ENCODE measurements around the gene ZMYND15. TPM values are rescaled to one million over a fixed set of nuclear protein-coding genes. Genes with fewer than 3 reads are reported as not detected.

Gene ZMYND15
- total RNA-seq, 1 donor from 2014 or later, result not detected

DNA sequence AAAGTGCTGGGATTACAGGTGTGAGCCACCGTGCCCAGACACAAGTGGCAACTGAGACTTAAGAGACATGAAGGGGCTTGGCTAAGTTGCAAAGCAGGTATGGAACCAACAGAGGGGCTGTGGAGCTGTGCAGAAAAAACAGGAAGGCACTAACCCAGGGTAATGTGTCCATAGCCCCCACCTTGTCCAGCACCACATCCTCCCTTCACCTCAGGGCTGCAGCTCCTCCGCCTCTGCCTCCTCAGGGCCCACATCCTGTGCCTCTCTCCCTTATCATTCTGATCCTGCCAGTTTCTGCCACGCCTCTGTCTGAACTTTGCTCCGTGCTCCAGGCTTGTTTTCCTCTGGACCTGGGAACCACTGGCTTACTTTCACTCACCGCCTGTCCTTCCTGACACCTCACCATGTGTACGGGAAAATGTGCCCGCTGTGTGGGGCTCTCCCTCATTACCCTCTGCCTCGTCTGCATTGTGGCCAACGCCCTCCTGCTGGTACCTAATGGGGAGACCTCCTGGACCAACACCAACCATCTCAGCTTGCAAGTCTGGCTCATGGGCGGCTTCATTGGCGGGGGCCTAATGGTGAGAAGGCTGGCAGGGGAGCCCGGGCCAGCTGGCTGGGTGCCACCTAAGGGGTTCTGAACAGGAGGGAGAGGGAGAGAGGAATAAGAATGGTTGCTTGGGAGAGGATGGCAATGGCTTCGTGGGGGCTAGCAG lies 32.0 kb downstream of the ZMYND15 start, which contains the start of gene TM4SF5:
TM4SF5 (plus strand) TSS at position 368 of the 716 bp plus-strand sequence; CDS start at position 405, 37 bp downstream.
- DNase-seq, result no peak
- ATAC-seq (ENCODE audit: poor library complexity), result peak; percentile 27
- intact Hi-C loops (cut with DNase I), result no loop called here

DNA sequence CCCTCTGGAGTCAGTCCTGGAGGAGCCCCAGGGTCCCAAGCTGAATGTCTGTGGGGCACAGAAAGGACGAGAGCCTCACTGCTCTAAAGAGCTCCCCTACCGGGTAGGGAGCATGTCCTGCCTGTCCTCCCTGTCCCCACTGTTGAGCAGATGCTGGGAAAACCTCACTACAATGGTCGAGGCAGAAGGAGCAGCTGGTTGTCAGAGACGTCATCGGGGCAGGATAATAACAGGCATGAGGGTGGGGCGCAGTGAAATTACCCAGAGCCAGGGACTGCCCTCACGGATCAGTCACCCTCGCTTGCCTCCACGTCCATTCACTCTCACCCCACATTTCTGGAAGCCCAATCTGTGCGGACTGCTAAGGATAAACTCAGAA lies 32.6 kb downstream of the ZMYND15 start:
- intact Hi-C loops (cut with DNase I), result no loop called here
- DNase-seq (no peak), ATAC-seq (ENCODE audit: poor library complexity) (no peak)

DNA sequence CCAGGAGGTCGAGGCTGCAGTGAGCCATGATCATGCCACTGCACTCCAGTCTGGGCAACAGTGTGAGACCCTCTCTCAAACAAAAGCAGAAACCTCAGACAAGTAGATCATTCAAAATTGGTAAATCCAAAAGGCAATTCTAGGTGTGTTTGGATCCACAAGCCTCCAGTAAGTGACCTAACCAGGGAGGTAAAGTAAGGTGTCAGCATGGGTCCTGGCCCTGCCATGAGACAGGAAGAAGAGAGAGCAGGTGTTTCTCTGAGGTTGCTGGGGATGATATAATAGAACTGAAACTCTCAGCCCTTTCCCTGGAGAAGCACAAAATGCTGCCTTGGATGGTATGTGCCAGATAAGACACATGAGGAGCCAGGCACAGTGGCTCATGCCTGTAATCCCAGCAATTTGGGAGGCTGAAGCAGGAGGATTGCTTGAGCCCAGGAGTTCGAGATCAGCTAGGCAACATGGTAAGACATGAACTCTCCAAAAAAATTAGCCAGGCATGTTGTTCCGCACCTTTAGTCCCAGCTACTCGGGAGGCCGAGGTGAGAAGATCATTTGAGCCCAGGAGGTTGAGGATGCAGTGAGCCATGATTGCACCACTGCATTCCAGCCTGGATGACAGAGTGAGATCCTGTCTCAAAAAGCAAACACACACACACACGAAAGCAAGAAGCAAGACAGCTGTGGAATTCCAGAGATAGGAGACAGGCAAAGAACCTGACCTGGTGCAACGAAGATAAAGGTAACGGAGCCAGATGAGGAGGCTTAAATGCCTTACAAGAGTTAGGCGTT lies 38.5 kb downstream of the ZMYND15 start:
- intact Hi-C loops (cut with DNase I), result no loop called here
- ATAC-seq (ENCODE audit: poor library complexity), result no peak

DNA sequence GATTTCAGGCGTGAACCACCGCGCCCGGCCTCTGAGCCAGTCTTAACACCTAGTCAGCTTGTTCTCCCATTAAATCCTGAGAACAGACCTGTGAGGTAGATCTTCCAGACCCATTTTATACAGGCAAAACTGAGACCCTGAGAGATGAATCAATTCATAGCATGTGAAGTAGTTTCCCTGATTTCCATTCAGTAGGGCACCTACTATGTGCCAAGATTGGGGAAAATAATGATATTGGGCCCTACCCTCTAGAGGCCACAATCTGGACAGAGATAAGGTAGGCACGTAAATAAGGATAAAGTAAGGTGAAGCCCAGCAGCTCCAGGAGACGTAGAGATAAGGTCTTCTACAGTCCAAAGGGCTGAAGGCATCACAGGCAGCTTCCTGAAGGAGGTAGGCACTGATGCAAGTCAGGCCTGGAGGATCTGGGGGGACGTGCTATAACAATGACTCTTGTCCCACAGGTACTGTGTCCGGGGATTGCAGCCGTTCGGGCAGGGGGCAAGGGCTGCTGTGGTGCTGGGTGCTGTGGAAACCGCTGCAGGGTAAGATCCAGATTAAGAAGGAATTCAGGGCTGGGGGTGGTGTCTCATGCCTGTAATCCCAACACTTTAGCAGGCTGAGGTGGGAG lies 40.8 kb downstream of the ZMYND15 start:
- DNase-seq, result no peak
- ATAC-seq (ENCODE audit: poor library complexity), result no peak
- intact Hi-C loops (cut with DNase I), result loop anchor here (10.0 kb wide), 1 partner anchor 46 kb away; the partner anchor contains the start of genes CXCL16, MED11 and ZMYND15

More for the DNA sequence above, 38.5 kb downstream of the ZMYND15 start:
- no peak for DNase-seq

- intact Hi-C loops (cut with DNase I), result loop anchor here (10.0 kb wide), 1 partner anchor 48 kb away; the partner anchor contains the start of genes CXCL16, MED11 and ZMYND15
- no peak for ATAC-seq (ENCODE audit: poor library complexity)
Observed at GRCh38 chr17:4782652-4783051, 43.0 kb downstream of the ZMYND15 start.

DNA sequence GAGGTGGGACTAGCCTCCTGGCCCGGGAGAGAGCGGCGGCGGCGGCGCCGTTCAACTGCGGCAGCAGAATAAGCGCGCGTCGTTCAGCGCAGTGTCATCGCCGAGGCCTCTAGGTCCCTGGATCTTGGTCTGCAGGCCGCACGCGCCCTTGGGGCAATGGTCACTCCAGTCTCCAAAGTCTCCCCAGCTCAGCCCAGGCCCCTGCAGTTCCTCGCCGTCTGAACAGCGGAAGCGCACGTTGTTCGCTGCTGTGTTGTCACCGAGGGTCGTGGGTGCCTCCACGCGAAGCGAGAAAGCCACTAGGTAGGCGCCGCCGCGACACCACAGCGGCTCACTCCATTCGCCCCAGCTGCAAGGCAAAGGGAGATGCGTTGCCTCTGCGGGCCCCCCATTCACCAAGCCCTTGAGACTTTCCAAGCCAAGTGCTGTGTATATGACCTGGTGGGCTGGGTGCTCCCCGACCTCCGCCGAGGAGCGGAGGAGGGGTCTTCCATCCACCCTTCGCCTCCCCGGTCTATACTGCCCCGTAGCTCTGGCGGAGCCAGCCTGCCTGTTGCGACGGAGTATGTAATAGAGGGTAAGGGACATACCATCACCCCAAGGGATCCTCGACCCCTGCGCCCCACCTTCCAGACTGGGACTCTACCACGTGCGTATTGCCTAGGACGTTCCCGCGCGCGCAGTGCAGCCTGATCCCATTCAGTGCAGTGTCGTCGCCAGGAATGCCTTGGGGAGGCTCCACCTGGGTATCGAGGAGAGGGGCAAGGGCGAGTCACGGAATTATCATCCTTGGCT lies 45.9 kb downstream of the ZMYND15 start:
- intact Hi-C loops (cut with DNase I), result loop anchor here (2.0 to 10.0 kb wide), 2 partner anchors 51 to 103 kb away; partner anchors contain the start of genes CXCL16, MED11 and ZMYND15
- ATAC-seq (ENCODE audit: poor library complexity) (no peak), DNase-seq (no peak)

More at GRCh38 chr17:4782652-4783051, 43.0 kb downstream of the ZMYND15 start:
- peak; percentile 57 for DNase-seq

GRCh38 chr17:4786106-4786511 lies 46.5 kb downstream of the ZMYND15 start, which contains the start of gene VMO1:
TSS of gene VMO1 (minus strand) at chr17:4786364. CDS start at chr17:4786352, 12 bp downstream.
- no peak for DNase-seq
- no peak for ATAC-seq (ENCODE audit: poor library complexity)

DNA sequence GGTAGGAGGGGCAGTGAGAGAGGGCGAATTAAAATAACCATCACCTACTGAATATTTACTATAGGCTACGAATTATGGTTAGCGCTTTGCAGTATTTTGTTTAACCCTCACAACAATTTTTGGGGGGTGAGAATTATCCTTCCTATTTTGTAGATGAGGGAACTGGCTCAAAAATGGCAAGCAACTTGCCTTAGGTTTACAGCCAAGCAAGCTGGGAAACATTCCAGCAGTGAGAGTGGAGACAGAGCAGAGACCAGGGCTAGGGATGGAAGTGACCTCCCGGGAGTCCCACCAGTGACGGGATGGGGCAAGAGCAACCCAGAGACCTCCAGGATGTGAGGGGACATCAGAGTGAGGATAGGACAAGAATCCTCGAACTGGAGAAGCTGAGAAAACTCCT lies 46.9 kb downstream of the ZMYND15 start:
- intact Hi-C loops (cut with DNase I), result loop anchor here (2.0 to 10.0 kb wide), 2 partner anchors 52 to 102 kb away; partner anchors contain the start of genes CXCL16, MED11 and ZMYND15
- DNase-seq, result no peak

More at GRCh38 chr17:4786106-4786511, 46.5 kb downstream of the ZMYND15 start, which contains the start of gene VMO1:
- intact Hi-C loops (cut with DNase I), result loop anchor here (2.0 to 10.0 kb wide), 2 partner anchors 51 to 103 kb away; partner anchors contain the start of genes CXCL16, MED11 and ZMYND15

GRCh38 chr17:4788159-4788806 lies 48.6 kb downstream of the ZMYND15 start:
- no peak for ATAC-seq (ENCODE audit: poor library complexity)

More for the DNA sequence above, 46.9 kb downstream of the ZMYND15 start:
- no peak for ATAC-seq (ENCODE audit: poor library complexity)

DNA sequence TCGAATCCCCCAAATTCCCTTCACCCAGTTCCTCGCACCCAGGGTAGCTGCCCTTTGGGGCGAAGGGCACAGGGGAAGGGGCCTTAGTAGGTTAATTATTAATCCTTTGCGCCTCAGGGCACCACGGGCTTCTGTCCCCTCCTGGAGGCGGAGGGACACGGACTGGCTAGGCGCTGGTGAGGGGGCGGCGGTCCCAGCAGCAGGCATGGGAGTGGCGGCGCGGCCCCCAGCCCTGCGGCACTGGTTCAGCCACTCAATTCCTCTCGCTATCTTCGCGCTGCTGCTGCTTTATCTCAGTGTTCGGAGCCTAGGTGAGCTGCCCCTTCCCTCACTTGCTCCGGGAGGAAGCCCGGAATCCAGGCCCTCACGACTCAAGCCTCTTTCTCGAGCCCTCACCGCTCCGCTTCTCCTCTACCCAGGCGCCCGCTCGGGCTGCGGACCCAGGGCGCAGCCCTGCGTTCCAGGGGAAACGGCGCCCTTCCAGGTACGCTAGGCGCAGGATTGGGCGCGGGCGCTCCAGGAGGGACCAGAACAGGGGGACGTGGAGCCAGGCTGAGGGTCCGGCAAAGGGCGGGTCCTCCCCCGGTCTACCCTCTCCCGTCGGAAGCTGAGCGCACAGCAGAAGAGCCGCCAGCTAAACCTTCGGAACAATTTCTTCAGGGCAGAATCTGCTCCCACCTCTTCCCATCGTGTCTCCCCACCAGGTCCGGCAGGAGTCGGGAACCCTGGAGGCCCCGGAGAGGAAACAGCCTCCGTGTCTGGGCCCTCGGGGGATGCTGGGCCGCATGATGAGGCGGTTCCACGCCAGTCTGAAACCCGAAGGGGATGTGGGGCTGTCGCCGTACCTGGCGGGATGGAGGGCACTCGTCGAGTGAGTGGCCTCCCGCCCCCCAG lies 49.4 kb downstream of the ZMYND15 start, which contains the start of gene GLTPD2:
GLTPD2 (plus strand) TSS at position 158 of the 894 bp plus-strand sequence; CDS start at position 206, 48 bp downstream.
- DNase-seq, result no peak
- intact Hi-C loops (cut with DNase I), result loop anchor here (10.0 kb wide), 1 partner anchor 54 kb away; the partner anchor contains the start of genes CXCL16, MED11 and ZMYND15
- no peak for ATAC-seq (ENCODE audit: poor library complexity)

More at GRCh38 chr17:4788159-4788806, 48.6 kb downstream of the ZMYND15 start:
- intact Hi-C loops (cut with DNase I), result loop anchor here (10.0 kb wide), 1 partner anchor 53 kb away; the partner anchor contains the start of genes CXCL16, MED11 and ZMYND15
- DNase-seq, result no peak

DNA sequence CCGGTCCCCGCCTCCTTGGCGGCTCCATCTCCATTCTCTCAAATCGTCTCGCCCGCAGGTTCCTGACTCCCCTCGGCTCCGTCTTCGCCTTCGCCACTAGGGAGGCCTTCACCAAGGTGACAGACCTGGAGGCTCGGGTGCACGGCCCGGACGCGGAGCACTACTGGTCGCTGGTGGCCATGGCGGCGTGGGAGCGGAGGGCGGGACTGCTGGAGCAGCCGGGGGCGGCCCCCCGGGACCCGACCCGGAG lies 50.0 kb downstream of the ZMYND15 start:
- no peak for ATAC-seq (ENCODE audit: poor library complexity)

DNA sequence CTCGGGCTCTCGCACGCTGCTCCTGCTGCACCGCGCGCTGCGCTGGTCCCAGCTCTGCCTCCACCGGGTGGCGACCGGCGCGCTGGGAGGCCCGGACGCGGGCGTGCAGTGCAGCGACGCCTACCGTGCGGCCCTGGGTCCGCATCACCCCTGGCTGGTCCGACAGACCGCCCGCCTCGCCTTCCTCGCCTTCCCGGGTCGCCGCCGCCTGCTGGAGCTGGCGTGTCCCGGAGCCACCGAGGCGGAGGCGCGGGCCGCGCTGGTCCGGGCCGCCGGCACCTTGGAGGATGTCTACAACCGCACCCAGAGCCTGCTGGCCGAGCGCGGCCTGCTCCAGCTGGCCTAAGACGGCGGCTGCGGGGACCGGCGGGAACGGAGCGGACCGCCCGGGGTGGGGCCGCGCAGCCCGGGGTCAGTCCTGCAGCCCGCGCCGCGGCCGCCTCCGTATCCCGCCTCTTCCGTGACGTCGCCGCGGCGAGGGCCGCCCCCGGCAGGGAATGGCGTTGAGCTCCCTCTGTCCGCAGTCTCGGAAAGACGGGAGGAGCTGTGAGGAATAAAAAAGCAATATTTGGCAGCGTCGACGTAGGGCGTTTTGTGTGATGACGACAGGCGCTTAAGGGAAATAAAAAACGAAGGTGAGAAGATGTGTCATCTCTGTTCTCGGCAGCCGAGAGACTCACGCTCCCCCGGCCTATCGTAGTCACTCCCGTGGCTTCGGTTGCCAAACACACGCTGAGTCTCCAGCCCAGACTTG lies 50.5 kb downstream of the ZMYND15 start:
- DNase-seq (peak; percentile 91), ATAC-seq (ENCODE audit: poor library complexity) (peak; percentile 97)
- intact Hi-C loops (cut with DNase I), result loop anchor here (10.0 kb wide), 1 partner anchor 55 kb away; the partner anchor contains the start of genes CXCL16, MED11 and ZMYND15

More for the DNA sequence above, 50.0 kb downstream of the ZMYND15 start:
- DNase-seq, result no peak
- intact Hi-C loops (cut with DNase I), result loop anchor here (10.0 kb wide), 1 partner anchor 55 kb away; the partner anchor contains the start of genes CXCL16, MED11 and ZMYND15

DNA sequence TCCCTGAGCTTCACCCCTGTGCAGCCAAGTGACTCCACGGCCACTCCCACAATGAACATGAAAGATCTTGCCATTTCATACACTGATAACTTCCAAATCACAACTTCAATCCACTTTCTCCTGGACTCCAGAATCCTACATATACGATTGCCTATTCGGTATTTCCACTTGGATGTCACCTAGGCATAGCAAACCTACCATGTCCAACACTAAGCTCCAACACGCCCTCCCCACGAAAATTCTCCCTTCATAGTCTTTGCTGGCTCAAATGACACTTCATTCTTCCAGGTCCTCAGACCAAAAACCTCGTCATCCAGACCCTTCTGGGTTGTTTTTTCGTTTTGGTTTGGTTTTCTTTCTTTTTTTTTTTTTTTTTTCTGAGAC lies 51.1 kb downstream of the ZMYND15 start:
- DNase-seq (no peak), ATAC-seq (ENCODE audit: poor library complexity) (no peak)
- intact Hi-C loops (cut with DNase I), result no loop called here

GRCh38 chr17:4795168-4795567 lies 55.5 kb downstream of the ZMYND15 start:
- no peak for ATAC-seq (ENCODE audit: poor library complexity)
- intact Hi-C loops (cut with DNase I), result loop anchor here (5.0 kb wide), 1 partner anchor 42 kb away; no protein-coding TSS in a partner anchor

More at GRCh38 chr17:4795168-4795567, 55.5 kb downstream of the ZMYND15 start:
- no peak for DNase-seq
